Vagina (tissue), 2 donors: ENCODE data around the gene HABP2.

Experiments used
- CTCF ChIP-seq, 3 experiments: fragments of 450-650 bp in 2 of 3; fragments of 200-600 bp in 1 of 3; sonication (generic) in 1 of 3; IDR thresholded peaks; one replicate each; pipeline ENCODE4 v1.5.1; 2017 to 2019; ENCODE audit warnings: antibody characterized with exemption in 3 of 3, mild to moderate bottlenecking in 2 of 3, moderate library complexity in 2 of 3
- POLR2A ChIP-seq, 2 donors: fragments of 450-650 bp; IDR thresholded peaks; one replicate each; pipeline ENCODE4 v1.6.1; 2017; ENCODE audit warnings: antibody characterized with exemption in 2 of 2, mild to moderate bottlenecking in 2 of 2, moderate library complexity in 2 of 2
- POLR2AphosphoS5 ChIP-seq, 2 donors: sonication (generic); formaldehyde crosslinking; IDR thresholded peaks; one replicate each; pipeline ENCODE4 v1.9.0; 2017; ENCODE audit warnings: antibody characterized with exemption in 2 of 2, mild to moderate bottlenecking in 2 of 2, low read depth in 1 of 2; ENCODE audit not compliant: insufficient read depth in 1 of 2

- TF ChIP-seq POLR2A (IDR thresholded peaks at IDR 0.05) (no peak), CTCF (IDR thresholded peaks at IDR 0.05) (peak; percentile 89 to 96 (median 93)), POLR2AphosphoS5 (IDR thresholded peaks at IDR 0.05; ENCODE audit: insufficient read depth in 1 of 2, low read depth in 1 of 2) (no peak)
Observed at GRCh38 chr10:113520690-113521474, 32.0 kb upstream of the HABP2 start.
